Measurements from ENCODE around the gene MASP2.
A peak's percentile ranks its signal among the peaks of the same experiment; 100 is the strongest.
"Not testable (repeated sequence)": the region's sequence is repeated elsewhere in the genome, so short reads cannot be mapped to it uniquely, and the experiment has no call there.

Gene MASP2

GRCh38 chr1:11046625-11047365 is at the start of gene MASP2:
TSS of gene MASP2 (minus strand) at chr1:11047239. CDS start at chr1:11047207, 32 bp downstream.
- H3K4me3 ChIP-seq (ENCODE audit: low read depth, low read length), result no peak within 1 kb of the TSS
- no peak for TF ChIP-seq CTCF (IDR thresholded peaks at IDR 0.05; ENCODE audit: borderline replicate concordance, insufficient read depth, low read depth, low read length)

GRCh38 chr1:11083784-11084183 is 36.7 kb upstream of the MASP2 start:
- not testable (repeated sequence) for H3K4me3 ChIP-seq (ENCODE audit: low read depth, low read length)

DNA sequence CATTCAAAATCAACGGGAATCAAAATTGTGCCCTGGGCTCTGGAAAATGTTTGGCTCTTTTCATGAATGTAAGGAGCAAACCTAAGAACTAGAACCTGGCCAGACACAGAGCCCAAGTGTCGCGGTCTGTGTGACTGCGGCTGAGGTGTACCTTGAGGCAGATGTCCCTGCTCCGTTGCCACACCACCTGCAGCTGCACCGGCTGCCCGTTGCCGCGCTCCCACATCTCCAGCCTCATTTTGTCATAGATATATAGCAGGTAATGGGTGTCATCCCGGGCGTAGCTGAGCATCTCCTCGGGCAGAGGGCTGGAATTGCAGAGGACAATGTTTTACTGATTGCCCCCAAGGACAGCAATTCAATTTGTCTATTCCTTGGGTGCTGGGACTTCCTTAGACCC is 33.9 kb upstream of the MASP2 start:
- H3K4me3 ChIP-seq (ENCODE audit: low read depth, low read length), result no peak overlapping the region
- no peak for TF ChIP-seq CTCF (IDR thresholded peaks at IDR 0.05; ENCODE audit: borderline replicate concordance, insufficient read depth, low read depth, low read length)

DNA sequence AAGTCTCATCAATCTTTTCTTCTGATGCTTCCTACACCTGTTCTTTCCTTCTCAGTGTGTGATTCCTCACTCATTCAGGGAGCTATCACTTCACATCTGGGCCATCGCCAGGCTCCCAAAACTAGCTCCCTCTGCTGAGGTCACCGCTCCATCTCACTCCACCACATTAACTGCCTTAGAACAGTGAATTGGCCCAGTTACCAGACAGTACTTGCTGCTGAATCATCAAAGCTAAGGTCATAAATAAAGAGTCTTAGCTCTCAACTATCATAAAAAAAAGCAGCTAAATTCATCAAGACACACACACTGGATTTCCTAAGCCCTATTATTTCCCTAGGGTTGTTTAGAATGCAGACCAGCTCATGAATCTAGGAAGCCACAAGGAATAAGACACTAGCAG is 31.6 kb upstream of the MASP2 start:
- H3K4me3 ChIP-seq (ENCODE audit: low read depth, low read length), result no peak overlapping the region
- no peak for TF ChIP-seq CTCF (IDR thresholded peaks at IDR 0.05; ENCODE audit: borderline replicate concordance, insufficient read depth, low read depth, low read length)

DNA sequence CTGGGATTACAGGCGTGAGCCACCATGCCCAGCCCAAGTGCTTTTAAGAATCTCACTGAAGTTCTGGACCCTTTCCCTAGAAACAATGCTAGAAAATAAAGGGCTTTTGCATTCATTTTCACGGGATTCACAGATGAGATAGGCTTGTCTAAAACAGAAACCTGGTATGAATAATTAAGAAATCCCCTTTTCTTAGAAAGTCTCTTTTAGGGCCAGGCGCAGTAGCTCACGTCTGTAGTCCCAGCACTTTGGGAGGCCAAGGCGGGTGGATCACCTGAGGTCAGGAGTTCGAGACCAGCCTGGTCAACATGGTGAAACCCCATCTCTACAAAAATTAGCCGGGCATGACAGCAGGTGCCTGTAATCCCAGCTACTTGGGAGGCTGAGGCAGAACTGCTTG is 26.4 kb upstream of the MASP2 start:
- not testable (repeated sequence) for H3K4me3 ChIP-seq (ENCODE audit: low read depth, low read length)

- H3K4me3 ChIP-seq (ENCODE audit: low read depth, low read length), result no peak overlapping the region
- 0 out of 2 replicates have a peak, but pooled peaks have one; percentile 15 for TF ChIP-seq CTCF (IDR thresholded peaks at IDR 0.05; ENCODE audit: borderline replicate concordance, insufficient read depth, low read depth, low read length)
These were observed 25.3 kb upstream of the MASP2 start for GRCh38 chr1:11072216-11072917.

- no peak overlapping the region for H3K4me3 ChIP-seq (ENCODE audit: low read depth, low read length)
- TF ChIP-seq CTCF (IDR thresholded peaks at IDR 0.05; ENCODE audit: borderline replicate concordance, insufficient read depth, low read depth, low read length), result no peak
These were observed 24.6 kb upstream of the MASP2 start for GRCh38 chr1:11071463-11072215.

GRCh38 chr1:11070876-11071275 is 23.8 kb upstream of the MASP2 start:
- TF ChIP-seq CTCF (IDR thresholded peaks at IDR 0.05; ENCODE audit: borderline replicate concordance, insufficient read depth, low read depth, low read length), result no peak

More at GRCh38 chr1:11070876-11071275, 23.8 kb upstream of the MASP2 start:
- no peak overlapping the region for H3K4me3 ChIP-seq (ENCODE audit: low read depth, low read length)

Measured in GM12875 (cell line).